Measurements from ENCODE around the gene BTF3L4. TPM values are rescaled to one million over a fixed set of nuclear protein-coding genes. Genes with fewer than 3 reads are reported as not detected.
"Not testable (repeated sequence)": the region's sequence is repeated elsewhere in the genome, so short reads cannot be mapped to it uniquely, and the experiment has no call there.

BTF3L4 gene
- total RNA-seq, 1 experiment from 2014 or later: 65.6 TPM

GRCh38 chr1:52045236-52045635 is 10.9 kb upstream of the BTF3L4 start:
- H3K4me3 ChIP-seq (ENCODE audit: low read depth in 2 of 2, low read length in 2 of 2): no peak overlapping the region
- ATAC-seq (no peak), DNase-seq (ENCODE audit: low read depth, low spot score) (no peak)
- CTCF ChIA-PET: no interaction called here
- no TSS peak for BruUV-seq (replicated peaks)
- H3K4me1 ChIP-seq (ENCODE audit: control insufficient read depth, insufficient read depth, low read length): no peaks in the 10 kb centered on the region
- POLR2A ChIA-PET: no interaction called here
- H3K27ac ChIP-seq (ENCODE audit: low read length): no peak overlapping the region
- intact Hi-C loops (cut with micrococcal nuclease; ENCODE audit: unreplicated experiment): no loop called here
- H3K27me3 ChIP-seq (ENCODE audit: control insufficient read depth, insufficient read depth, low read length): no peaks in the 10 kb centered on the region
- in situ Hi-C loops (cut with HindIII; ENCODE audit: low pct_unique_long_range_greater_than_20kb, low sequenced_read_pairs): no loop called here
- TF ChIP-seq POLR2AphosphoS5 (IDR thresholded peaks at IDR 0.05; ENCODE audit: low read depth, low read length): no peak
- TF ChIP-seq, protein P1, sequence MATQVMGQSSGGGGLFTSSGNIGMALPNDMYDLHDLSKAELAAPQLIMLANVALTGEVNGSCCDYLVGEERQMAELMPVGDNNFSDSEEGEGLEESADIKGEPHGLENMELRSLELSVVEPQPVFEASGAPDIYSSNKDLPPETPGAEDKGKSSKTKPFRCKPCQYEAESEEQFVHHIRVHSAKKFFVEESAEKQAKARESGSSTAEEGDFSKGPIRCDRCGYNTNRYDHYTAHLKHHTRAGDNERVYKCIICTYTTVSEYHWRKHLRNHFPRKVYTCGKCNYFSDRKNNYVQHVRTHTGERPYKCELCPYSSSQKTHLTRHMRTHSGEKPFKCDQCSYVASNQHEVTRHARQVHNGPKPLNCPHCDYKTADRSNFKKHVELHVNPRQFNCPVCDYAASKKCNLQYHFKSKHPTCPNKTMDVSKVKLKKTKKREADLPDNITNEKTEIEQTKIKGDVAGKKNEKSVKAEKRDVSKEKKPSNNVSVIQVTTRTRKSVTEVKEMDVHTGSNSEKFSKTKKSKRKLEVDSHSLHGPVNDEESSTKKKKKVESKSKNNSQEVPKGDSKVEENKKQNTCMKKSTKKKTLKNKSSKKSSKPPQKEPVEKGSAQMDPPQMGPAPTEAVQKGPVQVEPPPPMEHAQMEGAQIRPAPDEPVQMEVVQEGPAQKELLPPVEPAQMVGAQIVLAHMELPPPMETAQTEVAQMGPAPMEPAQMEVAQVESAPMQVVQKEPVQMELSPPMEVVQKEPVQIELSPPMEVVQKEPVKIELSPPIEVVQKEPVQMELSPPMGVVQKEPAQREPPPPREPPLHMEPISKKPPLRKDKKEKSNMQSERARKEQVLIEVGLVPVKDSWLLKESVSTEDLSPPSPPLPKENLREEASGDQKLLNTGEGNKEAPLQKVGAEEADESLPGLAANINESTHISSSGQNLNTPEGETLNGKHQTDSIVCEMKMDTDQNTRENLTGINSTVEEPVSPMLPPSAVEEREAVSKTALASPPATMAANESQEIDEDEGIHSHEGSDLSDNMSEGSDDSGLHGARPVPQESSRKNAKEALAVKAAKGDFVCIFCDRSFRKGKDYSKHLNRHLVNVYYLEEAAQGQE (IDR thresholded peaks at IDR 0.05; ENCODE audit: insufficient read depth in 1 of 2, low read depth in 2 of 2, low read length in 1 of 2): no peak
- TF ChIP-seq TCF7L2 (IDR thresholded peaks at IDR 0.05; ENCODE audit: low read depth, low read length): no peak
- no peak for TF ChIP-seq CTCF (IDR thresholded peaks at IDR 0.05)
- TF ChIP-seq SIN3A (IDR thresholded peaks at IDR 0.05; ENCODE audit: borderline replicate concordance, insufficient read depth, low read depth, low read length): no peak
- H3K36me3 ChIP-seq (ENCODE audit: control insufficient read depth, insufficient read depth, low read length): no peaks in the 10 kb centered on the region; the same call in 1 of the 2 replicates
- H3K9me3 ChIP-seq (ENCODE audit: control insufficient read depth, insufficient read depth, low read depth, low read length): no peaks in the 10 kb centered on the region

GRCh38 chr1:52045666-52046195 is 10.4 kb upstream of the BTF3L4 start:
- intact Hi-C loops (cut with micrococcal nuclease; ENCODE audit: unreplicated experiment); H3K9me3 ChIP-seq (ENCODE audit: control insufficient read depth, insufficient read depth, low read depth, low read length); BruUV-seq (replicated peaks); H3K27ac ChIP-seq (ENCODE audit: low read length); H3K27me3 ChIP-seq (ENCODE audit: control insufficient read depth, insufficient read depth, low read length); H3K4me1 ChIP-seq (ENCODE audit: control insufficient read depth, insufficient read depth, low read length); ATAC-seq; DNase-seq (ENCODE audit: low read depth, low spot score); H3K36me3 ChIP-seq (ENCODE audit: control insufficient read depth, insufficient read depth, low read length); CTCF ChIA-PET; in situ Hi-C loops (cut with HindIII; ENCODE audit: low pct_unique_long_range_greater_than_20kb, low sequenced_read_pairs); H3K4me3 ChIP-seq (ENCODE audit: low read depth in 2 of 2, low read length in 2 of 2): not testable (repeated sequence)
- POLR2A ChIA-PET: interaction anchor here (0.6 kb wide), 1 partner anchor 10 kb away, joined by 4 read pairs; the partner anchor contains the start of gene TXNDC12

DNA sequence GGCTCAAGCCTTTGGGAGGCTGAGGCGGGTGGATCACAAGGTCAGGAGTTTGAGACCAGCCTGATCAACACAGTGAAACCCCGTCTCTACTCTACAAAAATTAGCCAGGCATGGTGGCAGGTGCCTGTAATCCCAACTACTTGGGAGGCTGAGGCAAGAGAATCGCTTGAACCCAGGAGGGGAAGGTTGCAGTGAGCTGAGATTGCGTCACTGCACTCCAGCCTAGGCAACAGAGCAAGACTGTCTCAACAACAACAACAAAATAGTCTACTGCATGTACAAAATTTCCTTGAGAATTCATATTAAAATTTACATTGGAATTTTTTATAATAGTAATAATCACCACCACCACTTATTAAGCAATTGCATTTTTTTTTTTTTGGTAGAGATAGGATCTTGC is 6.8 kb upstream of the BTF3L4 start:
- H3K4me1 ChIP-seq (ENCODE audit: control insufficient read depth, insufficient read depth, low read length); POLR2A ChIA-PET; CTCF ChIA-PET; H3K27ac ChIP-seq (ENCODE audit: low read length); intact Hi-C loops (cut with micrococcal nuclease; ENCODE audit: unreplicated experiment); H3K4me3 ChIP-seq (ENCODE audit: low read depth in 2 of 2, low read length in 2 of 2); DNase-seq (ENCODE audit: low read depth, low spot score); H3K36me3 ChIP-seq (ENCODE audit: control insufficient read depth, insufficient read depth, low read length); BruUV-seq (replicated peaks); in situ Hi-C loops (cut with HindIII; ENCODE audit: low pct_unique_long_range_greater_than_20kb, low sequenced_read_pairs); H3K27me3 ChIP-seq (ENCODE audit: control insufficient read depth, insufficient read depth, low read length); H3K9me3 ChIP-seq (ENCODE audit: control insufficient read depth, insufficient read depth, low read depth, low read length); ATAC-seq: not testable (repeated sequence)
